Stimulated activated CD4-positive, alpha-beta T cell treated with anti-CD3 and anti-CD28 coated beads, Interleukin-2, amount 100 ng/mL, for 4 hours (primary cell): ENCODE results near the gene PGLYRP3.
A peak's percentile ranks its signal among the peaks of the same experiment; 100 is the strongest.

Experiments used
- DNase-seq: peaks from one replicate; pipeline ENCODE4 v3.0.0-alpha.2; 2020; ENCODE audit warnings: low read depth

Gene PGLYRP3

GRCh38 chr1:153312570-153313186 lies at the start of gene PGLYRP3:
Gene PGLYRP3, minus strand, starts transcription at chr1:153312952. Its CDS starts 2,287 bp downstream, at chr1:153310665.
- DNase-seq, result no peak

DNA sequence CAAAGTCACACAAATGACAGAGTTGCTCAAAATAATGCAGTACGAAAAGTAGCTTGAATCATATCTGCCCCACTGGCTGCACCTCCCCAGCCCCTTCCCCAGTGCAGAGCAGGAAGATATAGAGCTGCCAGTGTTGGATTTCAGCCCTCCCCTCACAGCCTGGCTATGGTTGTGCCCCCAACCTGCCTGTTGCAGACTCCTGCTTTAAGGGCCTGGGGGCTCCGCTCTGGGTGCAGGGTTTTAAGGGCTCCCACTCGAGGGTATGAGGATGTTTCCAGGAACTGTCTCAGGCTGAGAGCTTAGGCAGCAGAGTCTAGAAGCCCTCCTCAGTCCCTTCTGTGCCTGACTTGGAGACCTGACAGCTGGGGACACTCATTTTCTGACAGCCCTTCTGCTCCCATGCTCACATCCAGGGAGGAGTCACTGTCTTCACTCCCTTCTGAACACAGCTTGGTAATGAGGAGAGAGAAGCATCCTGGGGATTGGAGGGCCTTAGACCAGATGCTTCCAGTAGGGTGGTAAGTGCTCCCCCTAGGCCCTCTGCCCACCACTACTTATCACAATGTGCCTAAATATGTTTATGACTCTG lies 49.5 kb upstream of the PGLYRP3 start:
- no peak for DNase-seq

DNA sequence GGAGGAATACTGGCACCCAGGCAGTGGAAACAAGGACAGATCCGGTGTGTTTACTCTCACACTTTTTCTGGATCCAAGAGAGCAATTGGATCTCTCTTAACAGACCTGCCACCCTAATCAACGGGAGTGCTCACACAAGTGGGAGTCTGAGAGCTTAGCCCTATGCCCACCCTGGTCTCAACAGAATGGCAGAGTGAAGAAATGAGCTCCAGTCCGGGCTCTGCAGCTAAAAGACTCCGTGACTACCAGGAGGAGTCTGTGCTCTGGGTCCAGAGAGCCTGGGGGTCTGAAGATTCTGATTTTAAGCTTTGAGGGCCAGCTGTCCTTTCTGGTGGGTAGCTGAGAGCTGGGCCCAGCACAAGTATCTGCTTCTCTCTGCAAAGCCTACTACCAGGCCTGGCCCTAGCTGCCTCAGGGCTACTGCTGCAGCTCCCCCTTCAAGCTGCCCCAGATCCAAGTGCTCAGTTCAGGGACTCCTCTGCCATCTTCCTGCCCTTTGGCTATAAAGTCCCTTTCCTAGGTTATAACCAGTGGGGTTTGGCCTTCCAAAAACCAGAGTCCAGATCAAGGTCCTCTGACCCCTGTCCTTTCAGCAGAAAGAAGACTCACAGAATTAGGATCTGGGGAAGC lies 48.8 kb upstream of the PGLYRP3 start:
- DNase-seq, result no peak

DNA sequence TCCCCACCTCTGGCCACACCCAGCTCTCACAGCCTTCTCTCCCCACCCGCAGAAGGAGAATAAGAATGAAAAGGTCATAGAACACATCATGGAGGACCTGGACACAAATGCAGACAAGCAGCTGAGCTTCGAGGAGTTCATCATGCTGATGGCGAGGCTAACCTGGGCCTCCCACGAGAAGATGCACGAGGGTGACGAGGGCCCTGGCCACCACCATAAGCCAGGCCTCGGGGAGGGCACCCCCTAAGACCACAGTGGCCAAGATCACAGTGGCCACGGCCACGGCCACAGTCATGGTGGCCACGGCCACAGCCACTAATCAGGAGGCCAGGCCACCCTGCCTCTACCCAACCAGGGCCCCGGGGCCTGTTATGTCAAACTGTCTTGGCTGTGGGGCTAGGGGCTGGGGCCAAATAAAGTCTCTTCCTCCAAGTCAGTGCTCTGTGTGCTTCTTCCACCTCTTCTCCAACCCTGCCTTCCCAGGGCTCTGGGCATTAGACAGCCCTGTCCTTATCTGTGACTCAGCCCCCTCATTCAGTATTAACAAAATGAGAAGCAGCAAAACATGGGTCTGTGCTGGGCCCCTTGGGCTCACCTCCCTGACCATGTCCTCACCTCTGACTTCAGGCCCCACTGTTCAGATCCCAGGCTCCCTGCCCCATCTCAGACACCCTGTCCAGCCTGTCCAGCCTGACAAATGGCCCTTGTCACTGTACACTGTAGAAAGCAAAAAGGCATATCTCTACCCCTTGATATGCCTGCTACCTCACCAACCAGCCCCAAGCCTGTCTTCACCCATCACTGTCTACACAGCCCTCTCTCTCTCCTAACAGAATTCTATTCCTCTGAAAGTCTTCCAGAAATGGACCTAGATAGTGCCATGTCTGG lies 48.1 kb upstream of the PGLYRP3 start:
- no peak for DNase-seq

GRCh38 chr1:153360190-153360589 lies 47.4 kb upstream of the PGLYRP3 start:
- DNase-seq, result no peak

GRCh38 chr1:153359241-153359640 lies 46.5 kb upstream of the PGLYRP3 start:
- no peak for DNase-seq

- no peak for DNase-seq
These were observed 45.9 kb upstream of the PGLYRP3 start for GRCh38 chr1:153358691-153358975.

DNA sequence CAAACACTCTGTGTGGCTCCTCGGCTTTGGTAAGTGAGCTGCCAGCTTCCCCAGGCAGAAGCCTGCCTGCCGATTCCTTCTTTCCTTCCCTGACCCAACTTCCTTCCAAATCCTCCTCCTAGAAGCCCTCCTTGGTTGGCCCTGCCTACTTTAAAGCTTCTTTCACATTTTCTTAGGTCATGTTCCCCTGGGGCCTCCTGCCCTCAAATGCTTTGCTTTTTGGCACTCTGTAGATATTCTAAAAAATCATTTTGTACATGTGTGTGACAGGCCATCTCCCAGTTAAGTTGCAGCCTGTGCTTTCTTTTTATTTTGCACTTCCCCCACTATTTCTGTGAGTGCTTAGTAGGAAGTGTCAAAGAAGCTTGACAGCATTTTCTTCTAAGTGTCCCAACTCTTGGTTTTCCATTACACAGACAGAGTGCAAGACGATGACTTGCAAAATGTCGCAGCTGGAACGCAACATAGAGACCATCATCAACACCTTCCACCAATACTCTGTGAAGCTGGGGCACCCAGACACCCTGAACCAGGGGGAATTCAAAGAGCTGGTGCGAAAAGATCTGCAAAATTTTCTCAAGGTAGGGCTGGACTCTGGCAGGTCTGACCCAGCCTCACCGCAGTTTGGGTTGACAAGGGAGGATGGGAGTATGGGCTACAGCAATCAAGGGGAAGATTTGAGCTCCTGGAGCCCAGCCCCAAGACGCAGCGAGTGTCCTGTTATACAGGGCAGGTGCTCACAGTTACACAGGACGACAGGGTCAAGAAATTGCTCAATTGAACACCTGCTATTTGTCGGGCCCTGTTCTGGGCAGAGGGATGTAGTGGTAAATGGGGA lies 45.3 kb upstream of the PGLYRP3 start, which contains the start of gene S100A9:
Gene S100A9 (plus strand): TSS at position 2 of the 838 bp plus-strand sequence. CDS start 430 bp downstream, at position 432.
- no peak for DNase-seq

DNA sequence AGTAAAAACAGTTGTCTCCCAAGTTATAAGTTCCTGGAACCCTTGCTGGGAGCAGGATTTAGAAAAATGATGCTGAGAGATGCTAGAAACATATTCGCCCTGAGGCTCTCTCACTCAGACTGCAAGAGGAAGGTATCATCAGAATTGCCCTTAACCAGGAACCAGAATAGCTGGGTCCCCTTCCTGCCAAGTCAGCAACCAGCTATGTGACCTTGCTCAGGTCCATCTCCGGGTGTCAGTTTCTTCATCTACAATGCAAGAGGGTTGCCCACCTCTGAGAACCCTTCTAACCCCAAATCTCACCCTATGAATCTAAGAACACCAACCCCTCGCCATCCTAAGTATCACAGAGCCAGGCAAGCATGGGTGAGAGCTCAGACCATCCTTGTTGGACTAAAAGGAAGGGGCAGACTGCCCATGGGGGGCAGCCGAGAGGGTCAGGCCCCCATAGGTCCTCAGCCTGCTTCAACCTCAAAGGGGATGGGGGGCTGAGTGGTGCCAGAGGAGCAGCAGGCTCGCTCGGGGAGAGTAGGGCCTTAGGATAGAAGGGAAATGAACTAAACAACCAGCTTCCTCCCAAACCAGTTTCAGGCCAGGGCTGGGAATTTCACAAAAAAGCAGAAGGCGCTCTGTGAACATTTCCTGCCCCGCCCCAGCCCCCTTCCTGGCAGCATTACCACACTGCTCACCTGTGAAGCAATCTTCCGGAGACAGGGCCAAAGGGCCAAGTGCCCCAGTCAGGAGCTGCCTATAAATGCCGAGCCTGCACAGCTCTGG lies 44.5 kb upstream of the PGLYRP3 start:
- DNase-seq, result no peak

- no peak for DNase-seq
These were observed 43.8 kb upstream of the PGLYRP3 start for GRCh38 chr1:153356392-153357075.

DNA sequence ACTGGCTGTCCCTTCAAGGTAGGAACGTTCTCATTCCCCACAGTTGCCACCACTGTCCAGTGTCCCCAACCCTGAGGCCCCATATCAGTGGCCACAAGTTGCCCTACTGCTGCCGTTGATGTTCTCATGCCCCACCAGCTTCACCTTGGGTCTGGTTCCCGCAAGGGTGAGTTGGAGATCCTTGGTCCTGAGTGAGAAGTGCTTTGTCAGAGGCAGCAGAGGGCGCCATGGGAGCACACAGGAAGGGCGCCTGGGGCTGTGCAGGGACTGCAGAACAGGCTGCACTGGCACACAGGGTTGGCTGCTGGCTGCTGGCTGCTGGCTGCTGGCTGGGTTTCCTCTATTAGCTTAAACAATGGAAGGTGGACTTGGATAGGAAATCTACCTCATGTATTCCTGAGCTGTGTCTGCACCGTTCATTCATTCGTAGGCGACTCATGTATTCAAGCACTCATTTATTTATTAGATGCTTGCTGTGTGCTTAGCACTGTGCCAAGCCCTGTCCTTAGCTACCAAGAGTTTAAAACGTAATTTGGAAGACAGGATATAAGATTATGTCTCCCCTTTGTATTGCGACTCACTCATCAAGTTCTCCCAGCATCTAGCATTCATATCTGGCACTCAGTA lies 42.8 kb upstream of the PGLYRP3 start:
- DNase-seq, result no peak

DNA sequence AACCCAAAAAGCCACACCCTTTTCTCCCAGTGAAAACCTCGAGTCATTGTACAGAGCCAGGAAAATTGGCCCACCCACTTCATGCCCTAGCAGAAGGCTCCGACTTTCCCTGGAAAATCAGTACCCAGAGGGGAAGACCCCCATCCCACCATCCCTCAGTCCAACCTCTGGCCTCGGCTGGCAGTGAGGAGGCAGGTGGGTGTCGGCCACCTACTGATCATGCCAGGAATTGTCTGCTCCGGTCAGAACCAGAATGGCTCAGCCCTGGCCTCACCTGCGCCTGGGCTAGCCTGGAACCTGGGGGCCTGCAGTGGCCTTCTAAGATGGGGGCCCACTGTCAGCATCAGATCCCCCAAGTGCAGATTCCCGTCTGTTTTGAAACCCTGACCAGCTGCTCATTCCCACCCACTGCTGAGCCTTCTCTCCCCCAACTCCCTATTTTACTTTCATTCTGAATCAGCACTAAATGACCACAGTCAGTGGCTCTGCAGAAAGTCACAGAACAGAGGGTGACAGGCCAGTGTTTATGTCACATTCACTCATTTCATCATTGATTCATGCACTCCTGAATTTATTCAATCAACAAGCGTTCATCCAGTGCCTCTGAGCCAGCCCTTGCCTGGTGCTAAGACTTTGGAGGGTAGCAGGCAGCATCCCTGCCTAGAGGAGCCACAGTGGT lies 41.9 kb upstream of the PGLYRP3 start:
- no peak for DNase-seq

GRCh38 chr1:153353226-153353947 lies 40.6 kb upstream of the PGLYRP3 start:
- no peak for DNase-seq

GRCh38 chr1:153352523-153352922 lies 39.8 kb upstream of the PGLYRP3 start:
- DNase-seq, result peak; percentile 43

DNA sequence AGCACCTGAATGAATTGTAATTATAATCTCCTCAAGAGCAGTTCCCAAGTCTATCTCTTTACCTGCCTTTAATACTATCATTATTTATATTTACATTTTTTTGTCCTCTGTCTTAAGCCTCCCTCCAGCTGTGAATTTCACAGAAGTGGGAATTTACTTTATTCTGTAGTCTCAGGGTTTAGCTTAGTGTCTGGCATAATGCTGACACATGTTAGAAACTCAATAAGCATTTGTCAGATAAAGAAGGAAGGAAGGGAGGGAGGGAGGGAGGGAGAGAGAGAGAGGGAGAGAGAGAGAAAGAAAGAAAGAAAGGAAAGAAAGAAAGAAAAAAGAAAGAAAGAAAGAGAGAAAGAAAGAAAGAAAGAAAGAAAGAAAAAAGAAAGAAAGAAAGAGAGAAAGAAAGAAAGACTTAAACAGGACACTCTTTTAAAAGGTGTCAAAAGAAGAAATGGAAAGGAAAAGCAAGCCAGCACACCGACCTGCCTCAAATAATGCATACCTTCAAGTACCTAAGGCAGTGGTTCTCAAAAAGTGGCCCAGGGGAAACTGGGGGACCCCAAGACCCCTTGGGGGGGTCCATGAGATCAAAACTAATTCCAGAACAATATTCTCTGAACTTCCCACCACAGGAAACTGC lies 37.7 kb upstream of the PGLYRP3 start:
- DNase-seq, result no peak

GRCh38 chr1:153349363-153350320 lies 36.9 kb upstream of the PGLYRP3 start:
- no peak for DNase-seq
